SK-MEL-5 (cell line): ENCODE results near the gene ESRRG. TPM values are rescaled to one million over a fixed set of nuclear protein-coding genes. Genes with fewer than 3 reads are reported as not detected.

Source experiments
- DNase-seq: peaks from one replicate; pipeline ENCODE4 v3.0.0-alpha.2; 2016; ENCODE audit warnings: low read depth, low spot score
- in situ Hi-C: cut with HindIII; loops from 2 replicates; pipeline ENCODE4 v1.10.0; 2016; ENCODE audit warnings: low sequenced_read_pairs, high pct_unique_total_duplicates, low pct_unique_long_range_greater_than_20kb
- polyA plus RNA-seq, 2 experiments: library from polyadenylated mRNA; depleted of rRNA; stranded (reverse); fragments of >200 nt; gene quantifications; 2 replicates each; pipeline ENCODE4 v1.2.3, GENCODE V29; 2015
- total RNA-seq: library from RNA; depleted of rRNA; stranded (reverse); fragments of >200 nt; shearing (Covaris generic); gene quantifications from 2 replicates; pipeline ENCODE4 v1.2.3, GENCODE V29; 2014; rRNA removed

The ESRRG gene
- total RNA-seq, result 0.90 and 1.0 TPM in 2 replicates
- polyA plus RNA-seq (2015; cell fraction: cytosol; rRNA removed), result 0.33 and 0.44 TPM in 2 replicates
- polyA plus RNA-seq (2015; cell fraction: nucleus; rRNA removed), result 0.43 and 0.70 TPM in 2 replicates

GRCh38 chr1:216723274-216723780, at the start of gene ESRRG:
ESRRG (minus strand) TSS chr1:216723429; CDS start chr1:216723299, 130 bp downstream.
- in situ Hi-C loops, result no loop called here
- DNase-seq, result peak; percentile 56

- in situ Hi-C loops, result no loop called here
- no peak for DNase-seq
These were observed 48.7 kb upstream of the ESRRG start for GRCh38 chr1:216771922-216772321.

DNA sequence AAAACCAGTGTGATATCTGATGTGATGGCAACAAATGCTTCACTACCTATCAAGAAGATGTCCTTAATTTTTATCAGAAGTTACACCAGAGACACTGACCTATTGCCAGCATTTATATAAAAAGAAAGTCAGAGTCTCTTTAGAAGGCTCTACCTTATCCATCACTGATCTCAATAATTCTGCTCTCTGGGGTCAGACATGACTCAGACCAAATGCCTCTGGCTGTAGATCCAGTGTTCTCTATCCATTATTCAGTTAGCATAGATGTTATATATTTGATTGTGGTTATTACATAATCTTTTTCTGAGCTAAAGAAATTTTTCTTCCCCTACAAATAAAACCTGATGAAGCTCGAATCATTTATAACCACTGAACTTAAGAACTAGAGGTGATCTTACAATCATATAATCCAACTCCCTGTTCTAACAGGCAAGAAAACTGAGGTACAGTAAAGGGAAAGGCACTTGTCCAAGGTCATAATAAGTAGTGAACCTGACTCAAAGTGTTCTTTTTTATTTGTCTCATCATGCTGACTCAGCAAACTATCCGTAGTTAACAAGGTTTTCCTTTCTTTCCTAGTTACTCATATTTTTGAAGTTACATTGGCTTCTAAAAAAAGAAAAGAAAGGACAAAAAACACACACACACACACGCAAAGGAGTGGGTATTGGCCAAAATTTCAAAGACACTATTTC, 43.6 kb upstream of the ESRRG start:
- in situ Hi-C loops, result no loop called here
- no peak for DNase-seq

GRCh38 chr1:216765346-216766300, 42.4 kb upstream of the ESRRG start:
- DNase-seq, result no peak
- in situ Hi-C loops, result no loop called here

GRCh38 chr1:216758161-216758560, 34.9 kb upstream of the ESRRG start:
- in situ Hi-C loops, result no loop called here
- no peak for DNase-seq

- DNase-seq, result no peak
- in situ Hi-C loops, result no loop called here
These were observed 33.9 kb upstream of the ESRRG start for GRCh38 chr1:216757110-216757509.

DNA sequence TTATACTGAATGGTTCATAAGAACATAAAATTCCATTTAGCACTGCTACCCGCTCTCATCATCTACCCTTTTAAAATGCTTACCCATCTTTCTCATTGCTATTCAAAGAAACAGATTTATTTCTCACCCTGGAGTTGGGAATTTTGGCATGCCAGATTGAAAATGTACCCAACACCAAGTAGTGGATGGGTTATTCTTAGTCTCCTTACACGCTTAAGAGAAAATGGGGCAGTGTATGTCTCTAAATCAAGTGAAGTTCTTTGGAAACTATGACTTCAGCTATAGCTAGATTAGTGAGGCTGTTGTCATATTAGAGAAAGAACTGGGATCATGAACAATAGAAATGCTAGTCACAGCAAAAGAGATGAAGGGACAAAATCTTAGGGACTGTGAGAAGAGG, 27.7 kb upstream of the ESRRG start:
- in situ Hi-C loops, result no loop called here
- DNase-seq, result no peak

GRCh38 chr1:216750031-216750627, 26.9 kb upstream of the ESRRG start:
- DNase-seq, result peak; percentile 86
- in situ Hi-C loops, result no loop called here

- DNase-seq, result no peak
- in situ Hi-C loops, result no loop called here
These were observed 26.0 kb upstream of the ESRRG start for GRCh38 chr1:216749232-216749631.

DNA sequence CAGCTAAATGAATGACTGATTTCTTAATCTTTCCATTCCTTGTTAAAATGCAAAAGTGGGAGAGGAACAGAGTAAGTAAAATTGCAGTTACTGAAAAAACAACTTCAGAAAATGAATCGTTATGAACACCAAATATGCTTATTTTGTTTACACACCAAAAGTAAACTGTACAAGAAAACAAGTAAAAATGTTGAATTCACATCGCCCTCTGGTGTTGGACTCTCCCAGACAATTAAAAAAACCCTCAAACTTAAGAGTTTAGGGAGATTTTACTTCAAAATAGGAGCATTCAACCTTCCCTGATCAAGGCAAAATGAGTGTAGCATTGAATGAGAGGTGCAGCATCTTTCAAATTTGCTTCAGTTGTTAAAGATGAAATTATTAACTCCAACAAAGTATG, 19.4 kb upstream of the ESRRG start:
- peak; percentile 47 for DNase-seq
- in situ Hi-C loops, result no loop called here

DNA sequence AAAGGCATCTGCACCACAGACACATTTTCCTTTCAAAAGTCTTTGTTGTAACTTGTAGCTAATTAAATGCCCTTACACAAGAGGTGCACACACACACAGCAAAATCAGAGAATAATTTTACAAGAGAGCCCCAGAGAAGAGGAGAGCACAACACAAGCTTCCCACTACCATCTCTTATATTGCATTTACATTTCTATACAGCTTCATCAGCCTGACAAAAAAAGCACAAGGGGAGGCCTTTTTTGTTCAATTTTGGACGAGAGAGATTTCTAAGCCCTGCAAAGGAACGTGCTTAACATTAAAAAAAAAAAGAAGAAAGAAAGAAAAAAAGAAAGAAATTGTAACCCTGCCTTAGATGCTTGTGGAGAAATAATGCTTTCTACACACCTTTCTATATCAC, 17.1 kb upstream of the ESRRG start:
- no peak for DNase-seq
- in situ Hi-C loops, result no loop called here

DNA sequence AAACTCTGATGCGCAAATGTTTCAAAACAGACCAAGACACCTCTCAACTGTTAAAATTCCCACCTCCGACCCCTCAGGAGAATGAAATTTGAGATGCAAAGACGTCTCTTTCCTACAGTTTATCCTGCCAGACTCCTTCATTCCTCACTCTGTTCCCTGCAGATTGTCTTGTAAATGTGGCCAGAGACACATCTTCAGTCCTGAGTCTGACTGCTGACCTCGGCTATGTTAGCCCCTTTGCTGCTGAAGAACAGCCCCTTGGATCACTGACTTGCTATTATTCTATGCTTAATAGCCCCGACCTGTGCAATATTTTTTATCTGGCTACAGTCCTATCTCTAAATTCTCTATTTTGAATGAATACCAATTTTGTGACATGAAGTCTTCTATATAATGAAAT, 16.6 kb upstream of the ESRRG start:
- in situ Hi-C loops, result no loop called here
- DNase-seq, result no peak

- in situ Hi-C loops, result no loop called here
- DNase-seq, result no peak
These were observed 8.9 kb upstream of the ESRRG start for GRCh38 chr1:216732121-216732520.

- in situ Hi-C loops, result no loop called here
These were observed 8.3 kb upstream of the ESRRG start for GRCh38 chr1:216731562-216731961.

DNA sequence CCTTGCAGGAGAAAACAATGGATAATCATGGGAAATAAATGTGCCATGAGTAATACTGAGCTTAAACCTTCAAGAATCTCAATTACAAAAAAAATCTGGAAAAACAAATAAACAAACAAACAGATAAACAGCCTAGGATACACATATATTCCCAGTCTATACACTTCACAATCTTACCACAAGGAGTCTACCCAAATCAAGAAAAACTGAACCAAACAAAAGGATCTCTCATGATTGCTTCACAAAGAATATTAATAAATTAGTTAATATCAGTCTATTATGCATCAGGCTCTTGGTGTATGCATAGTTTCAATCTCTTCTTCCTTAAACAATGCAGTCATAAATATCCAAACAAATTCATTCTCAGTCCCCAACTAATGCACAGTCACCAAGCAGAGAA, 3.2 kb upstream of the ESRRG start:
- in situ Hi-C loops, result no loop called here
- DNase-seq, result peak; percentile 11

More at GRCh38 chr1:216731562-216731961, 8.3 kb upstream of the ESRRG start:
- DNase-seq, result no peak

DNA sequence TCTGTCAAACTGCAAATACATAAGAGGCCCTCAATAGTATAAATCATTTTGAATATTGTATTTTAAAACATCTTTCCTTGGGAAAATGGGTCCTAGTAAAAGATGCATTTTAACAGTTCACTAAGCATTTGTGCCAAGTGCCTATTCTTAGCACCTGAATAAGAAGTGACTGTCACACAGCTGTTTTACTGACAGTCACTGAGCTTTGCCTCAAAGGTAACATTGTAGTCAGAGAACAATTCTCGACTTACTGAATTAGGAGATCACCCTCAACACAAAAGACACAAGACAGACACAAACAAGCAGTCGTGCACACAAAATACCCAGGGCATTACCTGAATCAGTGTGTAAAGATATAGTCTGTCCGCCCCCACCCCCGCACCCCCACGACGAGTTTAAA, 408 bp downstream of the ESRRG start:
- no peak for DNase-seq
- in situ Hi-C loops, result no loop called here

DNA sequence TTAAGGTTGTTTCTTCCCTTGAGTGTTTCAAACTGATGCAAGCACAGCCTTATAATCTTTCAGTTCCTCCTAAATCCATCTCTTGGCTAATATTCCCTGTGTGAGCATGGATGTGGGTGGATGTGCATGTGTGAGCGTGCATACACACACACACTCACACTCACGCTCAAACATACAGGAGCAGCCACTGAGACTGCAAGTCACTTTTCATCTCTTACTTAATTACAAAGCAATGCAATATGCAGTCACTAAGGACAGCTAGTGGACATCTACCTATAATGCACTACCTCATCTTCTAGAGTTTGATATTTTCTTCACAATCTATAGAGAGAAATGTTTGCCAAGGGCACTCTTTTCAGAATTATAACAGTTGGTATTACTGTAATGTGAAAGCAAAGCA, 1.4 kb downstream of the ESRRG start:
- no peak for DNase-seq
- in situ Hi-C loops, result no loop called here

DNA sequence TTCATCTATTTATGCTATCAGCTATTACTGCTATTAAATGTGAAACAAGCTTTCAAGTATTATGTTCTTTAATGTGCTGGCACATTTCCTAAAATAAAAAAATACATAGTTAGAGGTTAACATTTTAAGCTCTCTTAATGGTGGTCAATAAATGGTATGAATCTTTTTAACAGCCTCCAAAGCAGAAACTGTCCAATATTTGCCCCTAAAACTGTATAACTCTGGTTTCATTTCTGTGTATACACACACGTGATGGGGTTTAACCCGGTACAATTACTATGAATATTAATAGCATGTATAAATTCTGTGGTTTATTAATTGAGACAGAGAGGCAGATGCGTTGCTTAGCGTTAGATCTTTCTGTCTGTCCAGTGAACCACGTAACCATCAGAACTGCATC, 2.2 kb downstream of the ESRRG start:
- no peak for DNase-seq

More for the DNA sequence above, 2.2 kb downstream of the ESRRG start:
- in situ Hi-C loops, result no loop called here
